Testis (tissue), 2 donors: Measurements from ENCODE around the gene OLIG3.

Experiments
- POLR2A ChIP-seq: fragments of 450-650 bp; IDR thresholded peaks from one replicate; pipeline ENCODE4 v1.6.1; 2017; ENCODE audit warnings: antibody characterized with exemption, mild to moderate bottlenecking, moderate library complexity
- TF ChIP-seq, protein P1 (sequence below), 3 experiments: fragments of 450-650 bp in 2 of 3; fragments of 200-600 bp in 1 of 3; sonication (generic) in 1 of 3; IDR thresholded peaks; one replicate each; pipeline ENCODE4 v1.5.1; 2016 to 2019; ENCODE audit warnings: antibody characterized with exemption in 3 of 3, mild to moderate bottlenecking in 2 of 3, moderate library complexity in 1 of 3

DNA sequence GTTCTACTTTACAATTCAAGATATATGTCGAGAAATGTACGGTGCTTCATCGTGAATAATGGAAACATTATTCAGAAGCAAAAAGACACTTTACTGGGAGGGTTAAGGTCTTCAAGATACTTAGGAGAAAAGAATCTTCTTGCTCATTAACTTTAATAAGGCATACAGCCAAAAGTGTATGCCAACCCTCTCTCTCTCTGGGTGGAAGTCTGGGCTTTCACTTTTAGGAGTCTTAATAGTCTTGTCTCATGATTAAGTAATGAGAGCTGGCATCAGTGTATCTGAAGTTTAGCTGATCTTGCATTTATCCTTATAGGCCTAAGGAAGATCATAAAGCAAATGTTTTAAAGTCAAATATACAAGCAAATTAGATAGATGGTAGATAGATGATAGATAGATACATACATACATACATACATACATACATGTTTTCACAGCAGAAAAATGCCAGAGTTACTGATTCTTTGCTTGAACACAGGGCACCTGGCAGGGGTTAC, 21.5 kb downstream of the OLIG3 start:
- TF ChIP-seq, protein P1, sequence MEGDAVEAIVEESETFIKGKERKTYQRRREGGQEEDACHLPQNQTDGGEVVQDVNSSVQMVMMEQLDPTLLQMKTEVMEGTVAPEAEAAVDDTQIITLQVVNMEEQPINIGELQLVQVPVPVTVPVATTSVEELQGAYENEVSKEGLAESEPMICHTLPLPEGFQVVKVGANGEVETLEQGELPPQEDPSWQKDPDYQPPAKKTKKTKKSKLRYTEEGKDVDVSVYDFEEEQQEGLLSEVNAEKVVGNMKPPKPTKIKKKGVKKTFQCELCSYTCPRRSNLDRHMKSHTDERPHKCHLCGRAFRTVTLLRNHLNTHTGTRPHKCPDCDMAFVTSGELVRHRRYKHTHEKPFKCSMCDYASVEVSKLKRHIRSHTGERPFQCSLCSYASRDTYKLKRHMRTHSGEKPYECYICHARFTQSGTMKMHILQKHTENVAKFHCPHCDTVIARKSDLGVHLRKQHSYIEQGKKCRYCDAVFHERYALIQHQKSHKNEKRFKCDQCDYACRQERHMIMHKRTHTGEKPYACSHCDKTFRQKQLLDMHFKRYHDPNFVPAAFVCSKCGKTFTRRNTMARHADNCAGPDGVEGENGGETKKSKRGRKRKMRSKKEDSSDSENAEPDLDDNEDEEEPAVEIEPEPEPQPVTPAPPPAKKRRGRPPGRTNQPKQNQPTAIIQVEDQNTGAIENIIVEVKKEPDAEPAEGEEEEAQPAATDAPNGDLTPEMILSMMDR (IDR thresholded peaks at IDR 0.05): no peak
- TF ChIP-seq POLR2A: no peak
